GM12872 (cell line): Measurements from ENCODE around the gene PRKCE.

ENCODE experiments used
- TF ChIP-seq, protein P1 (sequence below): IDR thresholded peaks from 3 replicates; pipeline ENCODE4 v1.5.1; 2011; ENCODE audit warnings: low read depth, mild to moderate bottlenecking, low read length, moderate library complexity; ENCODE audit not compliant: insufficient read depth

PRKCE gene

DNA sequence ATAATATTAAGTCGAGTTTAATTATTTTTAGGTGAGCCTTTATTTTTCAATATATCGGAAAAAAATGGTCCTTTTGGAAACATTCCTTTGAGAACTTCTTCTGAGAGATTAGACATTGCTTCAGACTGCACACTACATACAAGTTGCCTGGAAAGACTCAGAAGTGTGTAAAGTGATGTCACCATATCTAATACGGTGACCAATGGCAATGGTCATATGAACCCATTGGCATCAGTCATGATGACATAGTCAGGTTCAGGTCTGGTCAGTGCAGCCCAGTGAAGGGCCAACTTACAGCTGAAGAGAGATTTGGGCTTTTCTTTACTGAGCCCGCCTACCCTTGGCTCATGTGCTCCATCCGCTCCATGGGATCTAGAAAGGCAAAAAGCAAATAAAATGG is 362.3 kb downstream of the PRKCE start:
- TF ChIP-seq, protein P1, sequence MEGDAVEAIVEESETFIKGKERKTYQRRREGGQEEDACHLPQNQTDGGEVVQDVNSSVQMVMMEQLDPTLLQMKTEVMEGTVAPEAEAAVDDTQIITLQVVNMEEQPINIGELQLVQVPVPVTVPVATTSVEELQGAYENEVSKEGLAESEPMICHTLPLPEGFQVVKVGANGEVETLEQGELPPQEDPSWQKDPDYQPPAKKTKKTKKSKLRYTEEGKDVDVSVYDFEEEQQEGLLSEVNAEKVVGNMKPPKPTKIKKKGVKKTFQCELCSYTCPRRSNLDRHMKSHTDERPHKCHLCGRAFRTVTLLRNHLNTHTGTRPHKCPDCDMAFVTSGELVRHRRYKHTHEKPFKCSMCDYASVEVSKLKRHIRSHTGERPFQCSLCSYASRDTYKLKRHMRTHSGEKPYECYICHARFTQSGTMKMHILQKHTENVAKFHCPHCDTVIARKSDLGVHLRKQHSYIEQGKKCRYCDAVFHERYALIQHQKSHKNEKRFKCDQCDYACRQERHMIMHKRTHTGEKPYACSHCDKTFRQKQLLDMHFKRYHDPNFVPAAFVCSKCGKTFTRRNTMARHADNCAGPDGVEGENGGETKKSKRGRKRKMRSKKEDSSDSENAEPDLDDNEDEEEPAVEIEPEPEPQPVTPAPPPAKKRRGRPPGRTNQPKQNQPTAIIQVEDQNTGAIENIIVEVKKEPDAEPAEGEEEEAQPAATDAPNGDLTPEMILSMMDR, result no peak

- TF ChIP-seq, protein P1, result no peak
Measured at GRCh38 chr2:46014911-46015654, 363.6 kb downstream of the PRKCE start.

DNA sequence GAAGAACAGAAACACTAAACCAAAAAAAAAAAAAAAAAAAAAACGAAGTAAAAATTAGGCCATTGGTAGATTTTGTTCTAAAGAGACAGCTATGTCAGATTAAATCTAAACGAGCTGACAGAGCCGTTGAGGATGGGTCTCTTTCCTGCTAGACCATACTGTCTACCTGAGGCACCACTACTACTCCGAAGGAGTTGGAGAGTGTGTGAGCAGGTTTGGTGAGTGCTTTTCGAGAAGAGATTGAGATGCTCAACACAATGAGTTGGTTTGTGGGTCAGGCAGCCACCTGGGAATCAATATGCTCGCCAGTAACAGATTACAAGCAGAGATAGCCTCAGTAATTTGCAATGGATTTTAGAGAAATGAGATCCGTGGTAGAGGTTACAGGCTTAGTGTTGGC is 364.2 kb downstream of the PRKCE start:
- TF ChIP-seq, protein P1, result no peak

- TF ChIP-seq, protein P1, result no peak
Measured at GRCh38 chr2:46016091-46016490, 364.6 kb downstream of the PRKCE start.

GRCh38 chr2:46018773-46019591 is 367.5 kb downstream of the PRKCE start:
- TF ChIP-seq, protein P1, result no peak

DNA sequence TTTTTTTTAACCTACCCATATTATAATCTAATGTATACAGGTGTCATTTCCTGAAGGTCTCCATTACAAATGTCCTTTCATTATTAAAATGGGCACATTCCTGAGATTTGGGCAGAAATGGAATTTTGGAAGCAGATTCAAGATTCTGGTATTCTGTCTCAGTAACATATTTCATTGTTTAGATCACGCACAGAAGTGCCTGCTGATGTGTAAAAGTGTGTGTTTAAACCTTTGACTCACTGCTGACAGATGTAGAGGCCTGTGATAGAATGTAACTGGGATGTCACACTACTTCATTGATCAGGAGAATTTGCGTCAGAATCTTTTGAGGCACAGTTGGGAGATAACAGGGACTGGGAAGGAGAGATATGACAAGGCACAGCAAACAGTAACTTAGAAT is 368.9 kb downstream of the PRKCE start:
- TF ChIP-seq, protein P1, result no peak

- TF ChIP-seq, protein P1, result no peak
Measured at GRCh38 chr2:46023165-46023854, 371.8 kb downstream of the PRKCE start.
